Mucosa of rectum (tissue), 2 donors: Measurements from ENCODE around the gene RAVER1.
A peak's percentile ranks its signal among the peaks of the same experiment; 100 is the strongest.
"Not testable (repeated sequence)": the region's sequence is repeated elsewhere in the genome, so short reads cannot be mapped to it uniquely, and the experiment has no call there.

ENCODE experiments used
- H3K27ac ChIP-seq, 2 donors: one replicate each; pipeline ENCODE4 v1.7.0; 2013; ENCODE audit warnings: inconsistent platforms in 2 of 2, low read depth in 2 of 2, low read length in 2 of 2
- H3K27me3 ChIP-seq, 2 donors: one replicate each; pipeline ENCODE4 v1.7.0; 2013; ENCODE audit warnings: low read length in 2 of 2; ENCODE audit not compliant: control insufficient read depth in 2 of 2, insufficient read depth in 2 of 2
- H3K36me3 ChIP-seq, 2 donors: one replicate each; pipeline ENCODE4 v1.7.0; 2013; ENCODE audit warnings: low read length in 2 of 2; ENCODE audit not compliant: control insufficient read depth in 2 of 2, insufficient read depth in 2 of 2
- H3K4me1 ChIP-seq, 2 donors: one replicate each; pipeline ENCODE4 v1.7.0; 2013; ENCODE audit warnings: low read length in 2 of 2, mild to moderate bottlenecking in 1 of 2; ENCODE audit not compliant: control insufficient read depth in 2 of 2, insufficient read depth in 2 of 2
- H3K4me3 ChIP-seq, 2 donors: one replicate each; pipeline ENCODE4 v1.7.0; 2013; ENCODE audit warnings: low read length in 2 of 2
- H3K9ac ChIP-seq, 2 donors: one replicate each; pipeline ENCODE4 v1.7.0; 2013; ENCODE audit warnings: low read length in 2 of 2, low read depth in 1 of 2, mild to moderate bottlenecking in 1 of 2
- H3K9me3 ChIP-seq, 2 donors: one replicate each; pipeline ENCODE4 v1.7.0; 2013; ENCODE audit warnings: low read length in 2 of 2; ENCODE audit not compliant: control insufficient read depth in 2 of 2
- donor health status: healthy.
- donor health status: Normal muscosa, but diverticular disease.

The RAVER1 gene

DNA sequence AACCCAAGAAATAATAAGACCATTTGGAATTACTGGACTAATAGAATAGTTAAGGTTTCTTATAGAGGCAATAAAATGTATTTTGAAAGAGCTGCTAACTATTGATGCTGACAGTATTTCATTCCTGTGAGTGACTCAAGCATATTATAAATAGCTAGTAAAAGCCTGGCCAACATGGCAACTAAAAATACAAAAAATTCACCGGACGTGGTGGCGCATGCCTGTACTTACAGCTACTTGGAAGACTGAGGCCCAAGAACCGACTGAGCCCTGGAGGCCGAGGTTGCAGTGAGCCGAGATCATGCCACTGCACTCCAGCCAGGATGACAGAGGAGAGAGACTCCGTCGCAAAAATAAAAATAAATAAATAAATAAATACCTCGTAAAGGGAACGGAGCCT is 11.5 kb upstream of the RAVER1 start:
- Histone ChIP-seq H3K27me3 (no peaks in the 10 kb centered on the region), H3K4me3 (no peak overlapping the region), H3K36me3 (no peaks in the 10 kb centered on the region), H3K4me1 (no peaks in the 10 kb centered on the region), H3K9me3 (no peaks in the 10 kb centered on the region), H3K9ac (no peak overlapping the region), H3K27ac (no peak overlapping the region)

- Histone ChIP-seq H3K36me3 (no peaks in the 10 kb centered on the region), H3K4me1 (no peaks in the 10 kb centered on the region), H3K27ac (no peak overlapping the region), H3K27me3 (no peaks in the 10 kb centered on the region), H3K4me3 (no peak overlapping the region), H3K9ac (no peak overlapping the region), H3K9me3 (no peaks in the 10 kb centered on the region)
These were observed 10.2 kb upstream of the RAVER1 start for GRCh38 chr19:10343495-10343894.

DNA sequence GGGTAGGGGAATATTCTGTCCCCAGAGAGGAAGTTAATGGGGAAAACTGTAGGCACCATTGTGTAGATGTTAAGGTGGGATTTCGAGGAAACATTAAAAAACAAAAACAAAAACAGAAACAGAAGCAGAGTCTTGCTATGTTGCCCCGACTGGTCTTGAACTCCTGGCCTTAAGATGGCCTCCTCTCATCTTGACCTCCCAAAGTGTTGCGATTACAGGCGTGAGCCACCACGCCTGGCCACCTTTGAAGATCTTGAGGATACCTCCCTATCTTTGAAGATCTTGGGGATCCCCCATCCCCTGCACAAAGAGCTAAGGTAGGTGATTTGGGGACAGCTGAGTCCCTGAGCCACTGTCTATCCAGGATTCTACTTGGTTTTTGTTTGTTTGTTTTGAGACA is 6.6 kb upstream of the RAVER1 start:
- H3K27ac ChIP-seq: no peak overlapping the region
- no peak overlapping the region for H3K9ac ChIP-seq
- no peaks in the 10 kb centered on the region for H3K27me3 ChIP-seq
- no peaks in the 10 kb centered on the region for H3K36me3 ChIP-seq
- no peaks in the 10 kb centered on the region for H3K4me1 ChIP-seq
- no peaks in the 10 kb centered on the region for H3K9me3 ChIP-seq
- H3K4me3 ChIP-seq: no peak overlapping the region

GRCh38 chr19:10339380-10339960 is 6.1 kb upstream of the RAVER1 start, which contains the start of gene ICAM3:
ICAM3 (minus strand) TSS chr19:10339624; CDS start chr19:10339614, 10 bp downstream.
- no peaks in the 10 kb centered on the region for H3K9me3 ChIP-seq
- no peaks in the 10 kb centered on the region for H3K36me3 ChIP-seq
- H3K27ac ChIP-seq: peak within 1 kb of the TSS in 1 of 2 donors; percentile 38
- peak within 1 kb of the TSS; percentile 18 to 75 for H3K4me3 ChIP-seq
- H3K27me3 ChIP-seq: no peaks in the 10 kb centered on the region
- peak within 1 kb of the TSS; percentile 21 to 68 for H3K9ac ChIP-seq
- H3K4me1 ChIP-seq: peaks cover 0 to under 1% of the 10 kb centered on the region in 2 donors

DNA sequence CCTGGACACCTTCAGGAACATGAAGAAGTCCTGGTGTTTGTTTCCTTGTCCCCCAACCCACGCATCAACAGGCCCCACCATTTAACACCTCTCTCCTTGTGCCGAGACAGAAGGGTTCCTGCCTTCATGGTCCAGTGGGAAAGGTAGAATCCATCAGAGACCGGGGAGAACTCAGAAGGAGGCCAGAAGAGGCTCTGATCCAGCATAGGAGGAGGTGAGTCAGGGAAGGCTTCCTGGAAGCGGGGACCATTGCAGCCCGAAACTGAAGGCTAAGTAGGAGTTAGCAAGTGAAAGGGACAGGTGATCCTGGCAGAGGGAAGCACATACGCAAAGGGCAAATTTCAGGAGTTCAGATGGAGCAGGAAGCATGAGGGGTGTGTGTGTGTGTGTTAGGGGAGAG is 5.6 kb upstream of the RAVER1 start:
- peak overlapping the region in 1 of 2 donors; percentile 38 for H3K27ac ChIP-seq
- H3K27me3 ChIP-seq: no peaks in the 10 kb centered on the region
- H3K9ac ChIP-seq: peak overlapping the region in 1 of 2 donors; percentile 68
- H3K4me3 ChIP-seq: peak overlapping the region; percentile 18 to 75
- H3K36me3 ChIP-seq: no peaks in the 10 kb centered on the region
- peaks cover 4 to 6% of the 10 kb centered on the region in 2 donors for H3K4me1 ChIP-seq
- H3K9me3 ChIP-seq: no peaks in the 10 kb centered on the region

GRCh38 chr19:10336725-10337124 is 3.4 kb upstream of the RAVER1 start:
- peaks cover 20 to 21% of the 10 kb centered on the region in 2 donors for H3K4me1 ChIP-seq
- not testable (repeated sequence) for H3K9ac ChIP-seq, H3K36me3 ChIP-seq, H3K27ac ChIP-seq, H3K27me3 ChIP-seq, H3K9me3 ChIP-seq, H3K4me3 ChIP-seq

DNA sequence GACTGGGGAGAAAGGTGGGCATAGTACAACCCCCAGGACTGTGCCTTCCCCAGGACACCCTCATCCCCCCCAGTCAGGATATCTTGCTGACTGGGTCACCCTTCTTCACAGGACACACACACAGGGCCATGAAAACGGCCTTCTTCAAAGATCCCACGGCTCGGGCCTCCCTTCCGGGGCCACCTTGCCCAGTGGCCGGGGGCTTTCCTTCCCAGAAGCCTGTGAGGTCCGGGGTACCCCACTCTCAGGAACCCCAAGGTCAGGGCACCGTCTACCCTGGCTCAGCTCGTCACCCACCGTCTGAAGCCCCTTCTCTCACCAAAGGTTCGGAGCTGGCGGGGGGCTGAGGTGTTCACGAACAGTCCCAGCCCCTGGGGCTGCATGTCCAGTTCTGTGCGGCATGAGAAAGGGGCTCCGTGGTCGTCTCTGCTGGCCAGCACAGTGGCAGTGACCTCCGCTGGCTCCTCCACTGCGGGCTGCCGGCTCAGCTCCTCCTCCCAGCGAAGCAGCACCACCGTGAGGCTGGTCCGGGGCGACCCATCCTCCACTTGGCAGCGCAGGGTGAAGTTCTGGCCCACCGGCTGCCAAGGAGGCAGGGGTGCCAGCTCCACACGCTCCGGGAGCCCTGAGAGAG is 2.1 kb upstream of the RAVER1 start:
- H3K36me3 ChIP-seq: no peaks in the 10 kb centered on the region
- H3K27ac ChIP-seq: no peak overlapping the region
- no peaks in the 10 kb centered on the region for H3K27me3 ChIP-seq
- H3K9ac ChIP-seq: peak overlapping the region in 1 of 2 donors; percentile 72
- no peaks in the 10 kb centered on the region for H3K9me3 ChIP-seq
- peaks cover 23 to 25% of the 10 kb centered on the region in 2 donors for H3K4me1 ChIP-seq
- peak overlapping the region in 1 of 2 donors; percentile 87 for H3K4me3 ChIP-seq

DNA sequence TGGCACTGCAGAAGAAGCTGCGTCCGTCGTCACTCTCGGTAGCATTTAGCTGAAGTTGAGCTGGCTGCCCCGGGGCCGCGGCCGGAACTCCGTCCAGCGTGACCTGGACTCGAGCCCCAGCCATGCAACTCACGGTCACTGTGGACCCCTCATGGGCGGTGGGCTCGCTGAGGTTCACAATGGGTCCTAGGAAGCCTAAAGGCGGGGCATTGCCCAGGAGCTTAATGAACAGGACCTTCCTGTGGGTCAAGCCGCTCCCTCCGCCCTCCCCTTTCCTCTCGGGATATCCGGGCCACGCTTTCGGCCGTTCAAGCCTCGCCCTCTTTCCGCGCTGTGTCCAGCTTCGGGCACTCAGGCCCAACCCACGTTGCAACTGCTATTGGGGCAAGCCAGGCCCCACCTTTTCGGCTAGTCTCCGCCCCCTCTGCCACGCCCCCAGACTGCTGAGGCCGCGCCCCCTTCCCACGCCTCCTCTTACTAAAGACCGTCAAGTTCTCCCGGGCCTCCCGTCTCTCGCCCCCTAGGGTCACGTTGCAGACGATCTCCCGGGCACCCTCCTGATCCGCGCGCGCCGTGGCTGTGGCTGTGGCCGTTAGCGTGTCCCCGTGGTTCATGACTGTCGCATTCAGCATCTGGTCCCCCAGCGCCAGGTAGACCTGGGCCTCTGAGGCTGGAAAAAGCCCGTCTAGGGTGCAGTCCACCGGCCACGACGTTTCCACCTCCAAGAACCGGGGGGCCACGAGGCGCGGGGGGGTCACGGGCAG is 1.4 kb upstream of the RAVER1 start:
- peak overlapping the region; percentile 87 to 95 for H3K4me3 ChIP-seq
- no peaks in the 10 kb centered on the region for H3K9me3 ChIP-seq
- peaks cover 4 to 6% of the 10 kb centered on the region in 2 donors for H3K36me3 ChIP-seq
- H3K27me3 ChIP-seq: no peaks in the 10 kb centered on the region
- peak overlapping the region; percentile 72 to 84 for H3K9ac ChIP-seq
- H3K4me1 ChIP-seq: peaks cover 23 to 25% of the 10 kb centered on the region in 2 donors
- peak overlapping the region; percentile 85 to 89 for H3K27ac ChIP-seq

DNA sequence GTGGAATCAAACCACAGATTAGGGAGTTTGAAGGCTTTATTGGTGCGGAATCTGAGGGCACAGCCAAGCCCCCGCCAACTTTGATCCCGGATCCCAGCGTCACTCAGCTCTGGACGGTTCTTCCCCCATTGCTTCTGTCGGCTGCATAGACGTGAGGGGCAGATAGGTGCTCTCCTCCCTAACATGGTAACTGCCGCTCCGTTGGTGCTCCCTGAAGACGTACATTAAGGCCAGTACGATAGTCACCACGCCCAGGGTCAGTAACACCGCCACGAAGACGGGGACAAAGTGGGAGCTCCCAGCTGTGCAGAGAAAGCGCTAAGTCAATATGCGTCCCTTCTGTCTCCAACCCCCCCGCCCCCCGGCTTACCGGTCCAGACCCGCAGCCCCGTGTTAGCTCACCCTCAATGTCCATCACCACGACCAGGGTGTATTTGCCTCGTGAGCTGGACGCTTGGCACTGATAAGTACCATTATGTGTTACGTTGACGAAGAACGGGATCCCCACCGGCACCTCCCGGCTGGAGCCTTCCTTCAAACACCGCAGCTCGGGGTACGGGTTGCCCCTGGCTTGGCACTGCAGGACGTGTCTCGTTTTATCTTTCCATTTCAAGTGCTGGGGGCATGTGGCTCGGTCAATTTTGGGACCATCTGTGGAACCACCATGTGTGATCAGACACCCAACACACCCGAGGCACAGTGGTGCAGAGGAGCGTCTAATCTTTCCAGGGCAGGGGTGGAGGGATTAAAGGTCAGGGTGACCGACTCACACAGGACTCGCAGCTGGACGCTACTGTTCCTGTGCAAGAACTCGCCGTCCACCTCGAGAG is 644 bp upstream of the RAVER1 start:
- no peaks in the 10 kb centered on the region for H3K9me3 ChIP-seq
- H3K36me3 ChIP-seq: peaks cover 11 to 14% of the 10 kb centered on the region in 2 donors
- H3K27ac ChIP-seq: peak overlapping the region; percentile 85 to 89
- H3K4me1 ChIP-seq: peaks cover 23 to 25% of the 10 kb centered on the region in 2 donors
- peak overlapping the region; percentile 87 to 95 for H3K4me3 ChIP-seq
- H3K27me3 ChIP-seq: no peaks in the 10 kb centered on the region
- H3K9ac ChIP-seq: peak overlapping the region; percentile 72 to 84
